Trophoblast cell (in vitro differentiated cells and primary cell): Measurements from ENCODE around the gene NFE2L3.
"Not testable (repeated sequence)": the region's sequence is repeated elsewhere in the genome, so short reads cannot be mapped to it uniquely, and the experiment has no call there.

Experiments
- DNase-seq, 2 donors: peaks; one replicate each; pipeline ENCODE4 v3.0.0-alpha.2; 2016
- H2AFZ ChIP-seq: 2 replicates; pipeline ENCODE4 v1.6.1; 2013; ENCODE audit warnings: low read length, moderate library complexity, mild to moderate bottlenecking; ENCODE audit not compliant: insufficient read depth, poor library complexity
- H2AK5ac ChIP-seq: 2 replicates; pipeline ENCODE4 v1.6.1; 2013; ENCODE audit warnings: mild to moderate bottlenecking, low read length
- H2BK120ac ChIP-seq: 2 replicates; pipeline ENCODE4 v1.6.1; 2013; ENCODE audit warnings: low read length, mild to moderate bottlenecking, moderate library complexity; ENCODE audit not compliant: insufficient read depth, poor library complexity
- H2BK12ac ChIP-seq: 2 replicates; pipeline ENCODE4 v1.6.1; 2013; ENCODE audit warnings: mild to moderate bottlenecking, low read length, moderate library complexity
- H2BK5ac ChIP-seq: 2 replicates; pipeline ENCODE4 v1.6.1; 2013; ENCODE audit warnings: low read length, low read depth, moderate library complexity, mild to moderate bottlenecking; ENCODE audit not compliant: poor library complexity
- H3K14ac ChIP-seq: 2 replicates; pipeline ENCODE4 v1.6.1; 2013; ENCODE audit warnings: mild to moderate bottlenecking, low read length
- H3K18ac ChIP-seq: 2 replicates; pipeline ENCODE4 v1.6.1; 2013; ENCODE audit warnings: mild to moderate bottlenecking, low read length
- H3K23ac ChIP-seq: 2 replicates; pipeline ENCODE4 v1.6.1; 2013; ENCODE audit warnings: low read length
- H3K27ac ChIP-seq: 2 replicates; pipeline ENCODE4 v1.5.1; 2013; ENCODE audit warnings: low read depth, mild to moderate bottlenecking, inconsistent platforms, low read length, moderate library complexity
- H3K27me3 ChIP-seq: 2 replicates; pipeline ENCODE4 v1.6.1; 2013; ENCODE audit warnings: inconsistent platforms, mild to moderate bottlenecking, low read length, moderate library complexity; ENCODE audit not compliant: insufficient read depth
- H3K36me3 ChIP-seq, 2 experiments: 1 replicate in 1 of 2; 2 replicates in 1 of 2; pipeline ENCODE4 v1.6.1; 2013; ENCODE audit warnings: low read length in 2 of 2, mild to moderate bottlenecking in 2 of 2, moderate library complexity in 1 of 2; ENCODE audit not compliant: insufficient read depth in 2 of 2, control insufficient read depth in 1 of 2
- H3K4ac ChIP-seq: 2 replicates; pipeline ENCODE4 v1.6.1; 2013; ENCODE audit warnings: low read depth, mild to moderate bottlenecking, low read length, moderate library complexity
- H3K4me1 ChIP-seq, 2 experiments: 1 replicate in 1 of 2; 2 replicates in 1 of 2; pipeline ENCODE4 v1.6.1; 2013; ENCODE audit warnings: low read length in 2 of 2, mild to moderate bottlenecking in 2 of 2, moderate library complexity in 1 of 2; ENCODE audit not compliant: insufficient read depth in 2 of 2, control insufficient read depth in 1 of 2
- H3K4me2 ChIP-seq: 2 replicates; pipeline ENCODE4 v1.6.1; 2013; ENCODE audit warnings: inconsistent platforms, mild to moderate bottlenecking, low read length, moderate library complexity
- H3K4me3 ChIP-seq: 2 replicates; pipeline ENCODE4 v1.5.1; 2013; ENCODE audit warnings: mild to moderate bottlenecking, low read depth, low read length, inconsistent platforms
- H3K79me1 ChIP-seq: one replicate; pipeline ENCODE4 v1.6.1; 2013; ENCODE audit warnings: low read length
- H3K79me2 ChIP-seq: 2 replicates; pipeline ENCODE4 v1.6.1; 2013; ENCODE audit warnings: low read length, mild to moderate bottlenecking; ENCODE audit not compliant: control insufficient read depth, insufficient read depth, poor library complexity
- H3K9ac ChIP-seq: 2 replicates; pipeline ENCODE4 v1.6.1; 2013; ENCODE audit warnings: mild to moderate bottlenecking, low read length
- H3K9me3 ChIP-seq: 2 replicates; pipeline ENCODE4 v1.6.1; 2013; ENCODE audit warnings: low read depth, mild to moderate bottlenecking, control low read depth, inconsistent platforms, low read length; ENCODE audit not compliant: insufficient read depth
- H4K12ac ChIP-seq: 2 replicates; pipeline ENCODE4 v1.6.1; 2013; ENCODE audit warnings: low read depth, mild to moderate bottlenecking, low read length, moderate library complexity
- H4K8ac ChIP-seq: 2 replicates; pipeline ENCODE4 v1.6.1; 2013; ENCODE audit warnings: low read depth, mild to moderate bottlenecking, low read length, moderate library complexity
- H4K91ac ChIP-seq: one replicate; pipeline ENCODE4 v1.6.1; 2013; ENCODE audit warnings: low read depth, mild to moderate bottlenecking, low read length, moderate library complexity
- WGBS: extraction: QIAGEN DNeasy Blood & Tissue Kit; methylation state at CpG from one replicate; pipeline ENCODE4 v1.1.7; 2013; ENCODE audit warnings: missing lambda C conversion rate; ENCODE audit not compliant: insufficient read length, insufficient coverage; ENCODE audit errors: extremely low coverage; 5-methylcytosine and 5-hydroxymethylcytosine counted together

NFE2L3 gene

DNA sequence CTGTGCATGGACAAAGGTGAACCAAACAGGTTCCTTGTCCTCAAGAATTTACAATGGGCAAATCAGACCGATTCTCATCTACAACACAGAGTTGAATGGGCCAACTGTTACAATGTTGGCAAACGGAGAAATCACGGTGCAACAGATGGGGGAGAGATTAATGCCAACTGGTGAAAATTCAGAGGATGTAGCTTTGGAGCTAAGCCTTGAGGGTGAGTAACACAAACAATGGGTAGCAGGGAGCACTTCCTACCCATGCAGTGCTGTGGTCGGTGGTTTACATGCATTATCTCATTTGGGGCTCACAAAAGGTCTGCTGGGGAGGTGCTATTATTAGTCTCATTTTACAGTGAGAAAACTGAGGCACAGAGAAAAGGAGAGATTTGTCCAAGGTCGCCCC is 902 bp upstream of the NFE2L3 start:
- Histone ChIP-seq H3K27me3 (peaks cover 5% of the 10 kb centered on the region), H3K36me3 (no peaks in the 10 kb centered on the region), H3K23ac (no peak overlapping the region), H3K27ac (no peak overlapping the region), H3K79me1 (peaks cover 11% of the 10 kb centered on the region), H3K4me2 (no peak overlapping the region), H3K18ac (no peak overlapping the region), H3K9ac (no peak overlapping the region), H4K12ac (no peak overlapping the region), H2AK5ac (no peak overlapping the region), H3K4me3 (no peak overlapping the region), H3K4me1 (peaks cover 13 to 25% of the 10 kb centered on the region in 2 experiments), H3K9me3 (peaks cover 6% of the 10 kb centered on the region), H2BK120ac (no peak overlapping the region), H3K4ac (no peak overlapping the region), H2BK5ac (no peak overlapping the region), H4K91ac (no peak overlapping the region), H4K8ac (no peak overlapping the region), H2AFZ (no peak overlapping the region), H3K79me2 (no peaks in the 10 kb centered on the region), H3K14ac (no peak overlapping the region), H2BK12ac (no peak overlapping the region)
- no peak for DNase-seq
- no CpG with 5 or more reads among the region's 5 CpGs for WGBS

DNA sequence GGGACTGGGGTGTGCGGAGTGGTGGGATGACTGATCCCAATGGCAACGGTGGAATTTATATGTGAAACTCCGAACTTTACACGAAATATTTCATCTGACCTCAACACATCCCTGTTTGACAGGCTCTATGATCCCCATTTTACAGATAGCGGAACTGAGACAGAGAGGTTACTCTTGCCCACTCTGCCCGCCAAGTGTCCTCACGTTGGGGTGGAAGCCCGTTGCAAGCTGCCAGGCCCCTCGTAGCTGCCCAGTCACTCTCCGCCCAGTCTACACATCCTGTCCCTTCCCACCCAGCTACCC is 397 bp upstream of the NFE2L3 start:
- Histone ChIP-seq H3K27ac (no peak overlapping the region), H2AFZ (peak overlapping the region; percentile 59)

GRCh38 chr7:26152782-26153240 is 813 bp downstream of the NFE2L3 start:
- Histone ChIP-seq H3K18ac (peak overlapping the region; percentile 54), H3K9ac (peak overlapping the region; percentile 39), H4K91ac (peak overlapping the region; percentile 52), H3K4ac (peak overlapping the region; percentile 36), H2BK120ac (peak overlapping the region; percentile 50), H3K4me2 (peak overlapping the region; percentile 90), H3K4me1 (peaks cover 13 to 30% of the 10 kb centered on the region in 2 experiments), H4K8ac (peak overlapping the region; percentile 20), H3K79me1 (peaks cover 13% of the 10 kb centered on the region), H3K4me3 (peak overlapping the region; percentile 79)
- DNase-seq, H3K36me3 ChIP-seq, H3K9me3 ChIP-seq, H3K14ac ChIP-seq, H2BK12ac ChIP-seq, H4K12ac ChIP-seq, H3K79me2 ChIP-seq, H2AFZ ChIP-seq, H3K23ac ChIP-seq, H2AK5ac ChIP-seq, H2BK5ac ChIP-seq, H3K27ac ChIP-seq, H3K27me3 ChIP-seq: not testable (repeated sequence)
- no CpG with 5 or more reads among the region's 54 CpGs for WGBS

More for the DNA sequence above, 397 bp upstream of the NFE2L3 start:
- no CpG with 5 or more reads among the region's 10 CpGs for WGBS
- Histone ChIP-seq H2AK5ac (peak overlapping the region; percentile 56), H3K36me3 (no peaks in the 10 kb centered on the region), H4K12ac (peak overlapping the region; percentile 55), H3K14ac (peak overlapping the region; percentile 33), H4K91ac (peak overlapping the region; percentile 71), H3K23ac (no peak overlapping the region), H3K79me2 (no peaks in the 10 kb centered on the region), H3K9me3 (peaks cover 6% of the 10 kb centered on the region), H3K4me2 (peak overlapping the region; percentile 90), H3K4ac (peak overlapping the region; percentile 13), H3K9ac (no peak overlapping the region), H3K4me3 (peak overlapping the region; percentile 38), H3K18ac (peak overlapping the region; percentile 73), H2BK12ac (no peak overlapping the region), H2BK5ac (no peak overlapping the region), H3K4me1 (peaks cover 13 to 26% of the 10 kb centered on the region in 2 experiments), H2BK120ac (peak overlapping the region; percentile 13), H4K8ac (peak overlapping the region; percentile 89), H3K79me1 (peaks cover 12% of the 10 kb centered on the region), H3K27me3 (peaks cover 5% of the 10 kb centered on the region)
- DNase-seq: no peak

- Histone ChIP-seq H3K9ac (peak overlapping the region; percentile 39), H2BK120ac (no peak overlapping the region), H3K23ac (no peak overlapping the region), H3K4me3 (peak overlapping the region; percentile 63), H3K36me3 (no peaks in the 10 kb centered on the region), H3K4me1 (peaks cover 14 to 32% of the 10 kb centered on the region in 2 experiments), H3K79me2 (no peaks in the 10 kb centered on the region), H4K12ac (no peak overlapping the region), H2AFZ (peak overlapping the region; percentile 28), H3K27ac (peak overlapping the region; percentile 38), H3K27me3 (peaks cover 5% of the 10 kb centered on the region), H3K18ac (peak overlapping the region; percentile 54), H2BK12ac (peak overlapping the region; percentile 37), H3K9me3 (peaks cover 5% of the 10 kb centered on the region), H2AK5ac (no peak overlapping the region), H4K91ac (peak overlapping the region; percentile 23), H3K14ac (peak overlapping the region; percentile 5), H4K8ac (peak overlapping the region; percentile 20), H3K4ac (peak overlapping the region; percentile 24), H3K4me2 (peak overlapping the region; percentile 90), H3K79me1 (peaks cover 13% of the 10 kb centered on the region), H2BK5ac (no peak overlapping the region)
- DNase-seq: peak in 1 of 2 donors; percentile 29
- WGBS: no CpG with 5 or more reads among the region's 18 CpGs
Observed at GRCh38 chr7:26153241-26153822, 1.3 kb downstream of the NFE2L3 start.
